Measurements from ENCODE around the gene AEBP1. TPM values are rescaled to one million over a fixed set of nuclear protein-coding genes. Genes with fewer than 3 reads are reported as not detected.

AEBP1 gene
- total and polyA plus RNA-seq, 2 of the 4 experiments (the other 2 are of a cell fraction) = 1.1 to 5.7 TPM

- TF ChIP-seq CTCF (conservative IDR thresholded peaks at IDR 0.05; ENCODE audit: low read depth, low read length) = no peak
Measured at GRCh38 chr7:44145969-44146911, 42.1 kb downstream of the AEBP1 start (continued).
